Measurements from ENCODE around the gene PIP.
"Not testable (repeated sequence)": the region's sequence is repeated elsewhere in the genome, so short reads cannot be mapped to it uniquely, and the experiment has no call there.

Gene PIP

GRCh38 chr7:143177374-143178119, 45.7 kb downstream of the PIP start:
- DNase-seq (ENCODE audit: low spot score), result no peak

GRCh38 chr7:143180771-143181170, 48.9 kb downstream of the PIP start:
- DNase-seq (ENCODE audit: low spot score), result not testable (repeated sequence)

- no peak for DNase-seq (ENCODE audit: low spot score)
Measured at GRCh38 chr7:143181349-143181748, 49.5 kb downstream of the PIP start.

- DNase-seq (ENCODE audit: low spot score), result no peak
Measured at GRCh38 chr7:143183024-143183423, 51.1 kb downstream of the PIP start, which contains the start of gene TAS2R39. Gene TAS2R39 (plus strand): TSS chr7:143183419. CDS start chr7:143183419, 0 bp downstream.

GRCh38 chr7:143185551-143185950, 53.7 kb downstream of the PIP start:
- no peak for DNase-seq (ENCODE audit: low spot score)

- no peak for DNase-seq (ENCODE audit: low spot score)
Measured at GRCh38 chr7:143188994-143189393, 57.1 kb downstream of the PIP start.
